ENCODE results near the gene GPR17.

Gene GPR17

GRCh38 chr2:127615511-127616166 lies 30.3 kb upstream of the GPR17 start:
- peak in 1 of 2 donors; percentile 10 for DNase-seq

GRCh38 chr2:127618551-127619202 lies 27.3 kb upstream of the GPR17 start:
- no peak for DNase-seq

GRCh38 chr2:127619203-127619590 lies 26.8 kb upstream of the GPR17 start:
- DNase-seq = no peak

- DNase-seq = peak in 1 of 2 donors; percentile 7
Measured at GRCh38 chr2:127619877-127620705, 25.9 kb upstream of the GPR17 start.

- DNase-seq = peak in 1 of 2 donors; percentile 12
Measured at GRCh38 chr2:127620866-127621265, 25.1 kb upstream of the GPR17 start.

GRCh38 chr2:127621981-127622431 lies 23.9 kb upstream of the GPR17 start:
- DNase-seq = peak in 1 of 2 donors; percentile 7

GRCh38 chr2:127622561-127623387 lies 23.2 kb upstream of the GPR17 start:
- peak in 1 of 2 donors; percentile 9 for DNase-seq

GRCh38 chr2:127623388-127624319 lies 22.3 kb upstream of the GPR17 start:
- peak in 1 of 2 donors; percentile 11 for DNase-seq

- DNase-seq = no peak
Measured at GRCh38 chr2:127624320-127624755, 21.6 kb upstream of the GPR17 start.

- no peak for DNase-seq
Measured at GRCh38 chr2:127624756-127625571, 21.0 kb upstream of the GPR17 start.

- DNase-seq = no peak
Measured at GRCh38 chr2:127625572-127625951, 20.4 kb upstream of the GPR17 start.

GRCh38 chr2:127626175-127626574 lies 19.8 kb upstream of the GPR17 start:
- no peak for DNase-seq

GRCh38 chr2:127626917-127627739 lies 18.8 kb upstream of the GPR17 start:
- no peak for DNase-seq

GRCh38 chr2:127627740-127628571 lies 18.0 kb upstream of the GPR17 start:
- DNase-seq = no peak

GRCh38 chr2:127628767-127629614 lies 17.0 kb upstream of the GPR17 start:
- no peak for DNase-seq

- DNase-seq = no peak
Measured at GRCh38 chr2:127629637-127630036, 16.3 kb upstream of the GPR17 start.

GRCh38 chr2:127630096-127630863 lies 15.7 kb upstream of the GPR17 start:
- peak in 1 of 2 donors; percentile 33 for DNase-seq
